Measurements from ENCODE around the gene SORL1. TPM values are rescaled to one million over a fixed set of nuclear protein-coding genes. Genes with fewer than 3 reads are reported as not detected.
A peak's percentile ranks its signal among the peaks of the same experiment; 100 is the strongest.

SORL1 gene
- total RNA-seq, 4 donors from 2014 or later: 3.0 to 12.3 (median 8.1) TPM

DNA sequence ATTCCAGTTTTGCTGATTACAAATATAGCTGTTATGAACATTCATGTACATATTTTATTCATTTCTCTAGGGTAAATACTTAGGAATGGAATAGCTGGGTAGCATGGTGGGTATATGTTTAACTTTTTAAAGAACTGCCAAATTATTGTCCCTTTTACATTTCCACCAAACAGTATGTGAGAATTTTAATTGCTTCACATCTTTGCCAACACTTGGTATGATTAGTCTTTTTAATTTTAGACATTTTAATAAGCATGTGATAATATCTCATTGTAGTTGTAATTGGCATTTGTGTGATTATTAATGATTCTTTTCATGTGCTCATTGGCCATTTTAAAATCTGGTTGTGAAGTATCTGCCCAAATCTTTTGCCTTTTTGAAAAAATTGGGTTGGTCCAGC is 73.3 kb downstream of the SORL1 start:
- no peak for DNase-seq (ENCODE audit: extremely low spot score)
- Histone ChIP-seq H3K27me3 (no peaks in the 10 kb centered on the region), H3K4me3 (no peak overlapping the region), H3K27ac (replicated peaks in 1 of 4) (no peak overlapping the region), H3K36me3 (no peaks in the 10 kb centered on the region), H3K9me3 (peaks cover 0 to 18% (median 15%) of the 10 kb centered on the region in 4 donors), H3K4me1 (peaks cover 0 to 14% (median 6%) of the 10 kb centered on the region in 4 donors)
- intact Hi-C loops (cut with DNase I): no loop called here
- TF ChIP-seq POLR2A (IDR thresholded peaks at IDR 0.05; ENCODE audit: low read depth) (no peak), CTCF (IDR thresholded peaks at IDR 0.05) (no peak), EP300 (IDR thresholded peaks at IDR 0.05) (no peak)

GRCh38 chr11:121530257-121530656 is 78.1 kb downstream of the SORL1 start:
- no peaks in the 10 kb centered on the region for H3K27me3 ChIP-seq
- no peaks in the 10 kb centered on the region for H3K36me3 ChIP-seq
- TF ChIP-seq CTCF (IDR thresholded peaks at IDR 0.05) (no peak), POLR2AphosphoS5 (IDR thresholded peaks at IDR 0.05) (no peak), POLR2A (IDR thresholded peaks at IDR 0.05; ENCODE audit: low read depth) (no peak), EP300 (IDR thresholded peaks at IDR 0.05) (no peak)
- DNase-seq (ENCODE audit: extremely low spot score): no peak
- H3K27ac ChIP-seq (replicated peaks in 1 of 4): no peak overlapping the region
- 95% methylated on average over 2 of the region's 2 CpGs for WGBS
- intact Hi-C loops (cut with DNase I): loop anchor here (5.0 kb wide), 2 partner anchors 78 to 208 kb away; partner anchors contain the start of genes SORL1 and SORL1-AS1
- H3K9me3 ChIP-seq: peaks cover 0 to 15% (median 15%) of the 10 kb centered on the region in 4 donors
- no peak overlapping the region for H3K4me3 ChIP-seq
- H3K4me1 ChIP-seq: peaks cover 0 to 7% (median 3%) of the 10 kb centered on the region in 4 donors

DNA sequence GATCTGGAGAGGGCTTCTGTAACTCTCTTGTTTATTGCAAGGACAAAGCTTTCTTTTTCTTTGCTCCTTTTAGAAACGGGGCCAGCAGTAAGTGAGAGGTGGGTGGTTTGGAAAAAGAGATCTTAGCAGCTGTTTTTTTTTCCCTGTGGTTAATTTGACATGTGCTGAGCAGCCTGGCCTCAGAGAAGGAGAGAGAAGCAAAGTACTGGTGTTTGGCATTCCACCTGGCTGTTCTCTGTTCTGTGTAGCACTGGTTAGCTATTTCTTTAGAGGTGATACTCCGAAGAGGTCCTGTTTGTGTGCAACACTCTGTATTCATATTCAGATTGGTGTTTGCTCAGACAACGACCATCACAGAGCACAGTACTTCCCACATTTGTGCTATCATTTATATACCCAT is 81.5 kb downstream of the SORL1 start:
- DNase-seq (ENCODE audit: extremely low spot score): no peak
- Histone ChIP-seq H3K36me3 (no peaks in the 10 kb centered on the region), H3K4me3 (no peak overlapping the region), H3K27ac (replicated peaks in 1 of 4) (no peak overlapping the region), H3K4me1 (peaks cover 0 to 7% (median 3%) of the 10 kb centered on the region in 4 donors), H3K9me3 (peaks cover 0 to 9% (median 9%) of the 10 kb centered on the region in 4 donors), H3K27me3 (no peaks in the 10 kb centered on the region)
- TF ChIP-seq CTCF (IDR thresholded peaks at IDR 0.05) (no peak), EP300 (IDR thresholded peaks at IDR 0.05) (no peak), POLR2A (IDR thresholded peaks at IDR 0.05; ENCODE audit: low read depth) (no peak), POLR2AphosphoS5 (IDR thresholded peaks at IDR 0.05) (no peak)
- intact Hi-C loops (cut with DNase I): loop anchor here (5.0 kb wide), 2 partner anchors 81 to 211 kb away; partner anchors contain the start of genes SORL1 and SORL1-AS1
- 39% methylated on average over 3 of the region's 3 CpGs for WGBS

DNA sequence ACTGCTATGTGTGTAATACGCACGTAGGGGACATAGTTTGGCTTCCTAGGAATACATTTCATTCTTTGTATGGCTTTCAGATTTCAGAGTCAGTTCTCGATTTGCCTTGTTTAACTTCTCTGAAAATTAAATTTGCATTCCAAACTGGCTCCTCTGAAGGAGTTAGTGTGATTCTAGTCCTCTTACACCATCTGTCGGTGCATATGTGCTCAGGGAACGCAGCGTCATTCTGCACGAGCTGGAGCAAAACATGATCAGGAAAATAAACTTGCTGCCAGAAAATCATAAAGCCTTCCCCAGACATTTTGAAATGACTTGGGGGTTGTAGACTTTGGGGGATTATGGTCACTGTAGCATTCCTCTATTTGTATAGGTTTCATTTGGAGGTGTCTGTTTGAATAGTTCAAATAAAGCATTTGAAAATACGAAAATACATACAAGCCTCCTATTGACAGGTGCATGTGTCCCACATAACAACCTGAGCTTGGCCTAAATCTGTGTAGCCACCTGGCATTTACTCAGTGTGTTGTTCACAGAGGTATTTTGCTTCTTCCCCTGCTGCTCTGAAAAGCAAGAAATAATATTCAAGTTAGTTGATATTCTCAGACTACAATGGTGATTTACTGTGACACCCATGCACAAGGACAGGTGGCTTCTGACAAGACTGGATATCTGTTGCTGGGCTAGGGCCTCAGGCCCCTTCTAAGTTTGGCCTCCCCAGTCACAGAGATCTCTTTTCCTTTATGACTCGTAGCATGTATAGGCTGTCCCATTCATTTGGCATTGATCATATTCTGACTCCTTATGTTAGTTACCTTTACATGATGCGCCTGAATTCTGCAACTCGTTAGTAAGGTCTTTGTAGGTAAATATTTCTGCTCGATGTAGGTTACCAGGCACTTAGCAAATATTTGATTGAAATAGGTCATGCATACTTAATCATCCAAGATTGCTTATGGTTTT is 82.3 kb downstream of the SORL1 start:
- Histone ChIP-seq H3K4me1 (peaks cover 0 to 7% (median 3%) of the 10 kb centered on the region in 4 donors), H3K27me3 (no peaks in the 10 kb centered on the region), H3K36me3 (no peaks in the 10 kb centered on the region), H3K4me3 (no peak overlapping the region), H3K9me3 (peaks cover 0 to 9% (median 9%) of the 10 kb centered on the region in 4 donors), H3K27ac (replicated peaks in 1 of 4) (no peak overlapping the region)
- TF ChIP-seq CTCF (IDR thresholded peaks at IDR 0.05) (peak; percentile 50 to 61 (median 60)), POLR2A (IDR thresholded peaks at IDR 0.05; ENCODE audit: low read depth) (no peak)
- intact Hi-C loops (cut with DNase I): loop anchor here (5.0 kb wide), 2 partner anchors 82 to 212 kb away; partner anchors contain the start of genes SORL1 and SORL1-AS1
- no peak for DNase-seq (ENCODE audit: extremely low spot score)
- 67% methylated on average over 12 of the region's 12 CpGs for WGBS
